Natural killer cell (primary cell): ENCODE results near the gene FLG. TPM values are rescaled to one million over a fixed set of nuclear protein-coding genes. Genes with fewer than 3 reads are reported as not detected.

Experiments
- ATAC-seq, 3 donors: fragments of 150-1000 bp in 2 of 3; fragments of 200-7000 bp in 1 of 3; cut with Tn5 transposase; 1 replicate in 1 of 3; 2 replicates in 2 of 3; pipeline ENCODE4 v1.10.0; 2021; ENCODE audit warnings: mild to moderate bottlenecking in 2 of 3, moderate library complexity in 2 of 3
- DNase-seq, 2 donors: peaks; one replicate each; pipeline versions ENCODE4 v3.0.0 to v3.0.0-alpha.2; 2013 to 2021; ENCODE audit warnings: mixed read lengths in 1 of 2
- H3K27ac ChIP-seq: one replicate; pipeline ENCODE4 v1.5.1; 2013; ENCODE audit warnings: mild to moderate bottlenecking, low read length
- H3K27me3 ChIP-seq: one replicate; pipeline ENCODE4 v1.6.1; 2013; ENCODE audit warnings: low read length; ENCODE audit not compliant: control insufficient read depth, insufficient read depth
- H3K36me3 ChIP-seq: one replicate; pipeline ENCODE4 v1.6.1; 2013; ENCODE audit warnings: low read length; ENCODE audit not compliant: control insufficient read depth, insufficient read depth
- H3K4me1 ChIP-seq: one replicate; pipeline ENCODE4 v1.6.1; 2013; ENCODE audit warnings: low read length; ENCODE audit not compliant: control insufficient read depth, insufficient read depth
- H3K4me3 ChIP-seq: one replicate; pipeline ENCODE4 v1.5.1; 2013; ENCODE audit warnings: low read length
- H3K9me3 ChIP-seq: one replicate; pipeline ENCODE4 v1.6.1; 2013; ENCODE audit warnings: low read length; ENCODE audit not compliant: control insufficient read depth, insufficient read depth
- H3K27ac Mint-ChIP-seq, 2 donors: one replicate each; pipeline ENCODE4 v1.8.0; 2022; ENCODE audit warnings: mild to moderate bottlenecking in 2 of 2, mixed read lengths in 2 of 2, moderate library complexity in 1 of 2
- H3K27me3 Mint-ChIP-seq, 2 donors: one replicate each; pipeline ENCODE4 v1.8.0; 2022; ENCODE audit warnings: low read depth in 2 of 2, mixed read lengths in 2 of 2
- H3K36me3 Mint-ChIP-seq: one replicate; pipeline ENCODE4 v1.8.0; 2022; ENCODE audit warnings: mixed read lengths
- H3K4me1 Mint-ChIP-seq, 2 donors: one replicate each; pipeline ENCODE4 v1.8.0; 2022; ENCODE audit warnings: mixed read lengths in 2 of 2
- H3K4me3 Mint-ChIP-seq: one replicate; pipeline ENCODE4 v1.8.0; 2022; ENCODE audit warnings: mild to moderate bottlenecking, moderate library complexity, mixed read lengths
- H3K9me3 Mint-ChIP-seq, 2 donors: one replicate each; pipeline ENCODE4 v1.8.0; 2022; ENCODE audit warnings: mixed read lengths in 2 of 2
- WGBS: methylation state at CpG from one replicate; pipeline ENCODE4 v1.1.7; 2013; ENCODE audit warnings: missing lambda C conversion rate; ENCODE audit not compliant: insufficient coverage; 5-methylcytosine and 5-hydroxymethylcytosine counted together
- intact Hi-C: fragments of 100-400 bp; cut with micrococcal nuclease; formaldehyde crosslinking; loops from one replicate; pipeline ENCODE4 v1.14.2; 2022
- total RNA-seq, 4 donors: library from RNA; stranded (reverse); fragments of 120-200 nt in 1 of 4; gene quantifications; one replicate each; pipeline versions ENCODE4 v1.2.3 to v1.2.4, GENCODE V29; 2013 to 2022
- TF ChIP-seq, protein P1 (sequence below): fragments of 200-600 bp; IDR thresholded peaks from one replicate; pipeline ENCODE4 v1.8.0; 2022; ENCODE audit warnings: antibody characterized with exemption

The FLG gene
- total RNA-seq, 3 donors from 2014 or later (not counting 1 experiment from before 2014, with no cell fraction given), result not detected

DNA sequence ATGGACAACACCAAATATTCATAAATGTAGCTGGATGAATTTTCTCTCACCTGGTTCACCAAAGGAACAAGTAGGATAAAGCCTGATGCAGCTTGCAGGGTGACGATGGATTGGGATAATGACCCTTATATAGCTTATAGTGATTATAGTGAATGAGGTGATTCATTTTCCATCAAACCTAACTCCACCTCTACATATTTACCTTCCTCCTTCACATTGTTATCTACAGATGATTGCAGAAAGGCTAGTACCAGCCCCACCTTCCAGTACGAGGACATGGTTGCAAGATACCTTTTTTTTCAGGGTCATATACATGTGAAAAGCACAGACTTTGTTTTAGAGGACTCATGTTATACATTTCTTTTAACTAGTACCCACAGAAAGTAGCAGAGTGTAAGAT is 34.9 kb upstream of the FLG start, which contains the start of gene FLG2:
Gene FLG2 (minus strand): TSS at position 101 of the 400 bp plus-strand sequence. CDS start 1,122 bp downstream, outside the sequence.
- Histone ChIP-seq H3K27me3 (no peaks in the 10 kb centered on the region), H3K9me3 (no peaks in the 10 kb centered on the region), H3K27ac (no peak within 1 kb of the TSS), H3K36me3 (no peaks in the 10 kb centered on the region), H3K4me3 (no peak within 1 kb of the TSS), H3K4me1 (no peaks in the 10 kb centered on the region)
- H3K36me3 Mint-ChIP-seq, result no peaks in the 10 kb centered on the region
- intact Hi-C loops, result no loop called here
- no peak within 1 kb of the TSS for H3K27ac Mint-ChIP-seq
- 100% methylated on average over 1 of the region's 2 CpGs for WGBS
- H3K4me3 Mint-ChIP-seq, result no peak within 1 kb of the TSS
- H3K9me3 Mint-ChIP-seq, result peaks cover 0 to 3% of the 10 kb centered on the region in 2 donors
- H3K27me3 Mint-ChIP-seq, result peaks cover 0 to 29% of the 10 kb centered on the region in 2 donors
- ATAC-seq (no peak), DNase-seq (no peak)
- TF ChIP-seq, protein P1, sequence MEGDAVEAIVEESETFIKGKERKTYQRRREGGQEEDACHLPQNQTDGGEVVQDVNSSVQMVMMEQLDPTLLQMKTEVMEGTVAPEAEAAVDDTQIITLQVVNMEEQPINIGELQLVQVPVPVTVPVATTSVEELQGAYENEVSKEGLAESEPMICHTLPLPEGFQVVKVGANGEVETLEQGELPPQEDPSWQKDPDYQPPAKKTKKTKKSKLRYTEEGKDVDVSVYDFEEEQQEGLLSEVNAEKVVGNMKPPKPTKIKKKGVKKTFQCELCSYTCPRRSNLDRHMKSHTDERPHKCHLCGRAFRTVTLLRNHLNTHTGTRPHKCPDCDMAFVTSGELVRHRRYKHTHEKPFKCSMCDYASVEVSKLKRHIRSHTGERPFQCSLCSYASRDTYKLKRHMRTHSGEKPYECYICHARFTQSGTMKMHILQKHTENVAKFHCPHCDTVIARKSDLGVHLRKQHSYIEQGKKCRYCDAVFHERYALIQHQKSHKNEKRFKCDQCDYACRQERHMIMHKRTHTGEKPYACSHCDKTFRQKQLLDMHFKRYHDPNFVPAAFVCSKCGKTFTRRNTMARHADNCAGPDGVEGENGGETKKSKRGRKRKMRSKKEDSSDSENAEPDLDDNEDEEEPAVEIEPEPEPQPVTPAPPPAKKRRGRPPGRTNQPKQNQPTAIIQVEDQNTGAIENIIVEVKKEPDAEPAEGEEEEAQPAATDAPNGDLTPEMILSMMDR, result no peak
- H3K4me1 Mint-ChIP-seq, result no peaks in the 10 kb centered on the region

DNA sequence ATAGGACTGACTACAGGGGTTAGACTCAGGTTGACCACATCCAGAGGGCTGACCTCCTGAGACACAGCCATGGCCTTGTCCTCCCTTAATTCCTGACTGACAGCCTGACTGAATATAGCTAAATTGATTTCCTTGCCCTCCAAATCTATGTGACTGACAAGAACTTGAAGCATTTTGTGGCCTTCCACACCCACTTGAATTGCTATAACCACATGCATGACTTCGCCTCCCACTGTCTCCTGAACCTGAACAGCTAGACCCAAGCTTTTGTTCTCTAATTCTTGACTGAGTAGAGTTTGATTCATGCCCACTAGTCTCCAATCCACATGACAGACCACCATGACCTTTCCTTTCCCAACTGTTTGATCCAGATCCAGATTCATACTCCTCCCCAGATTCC is 31.7 kb upstream of the FLG start:
- Histone ChIP-seq H3K27me3 (no peaks in the 10 kb centered on the region), H3K27ac (no peak overlapping the region), H3K4me1 (no peaks in the 10 kb centered on the region), H3K36me3 (no peaks in the 10 kb centered on the region), H3K4me3 (no peak overlapping the region), H3K9me3 (no peaks in the 10 kb centered on the region)
- Mint-ChIP-seq H3K4me3 (no peak overlapping the region), H3K27me3 (peaks cover 0 to 28% of the 10 kb centered on the region in 2 donors), H3K27ac (no peak overlapping the region), H3K9me3 (peaks cover 0 to 5% of the 10 kb centered on the region in 2 donors), H3K36me3 (no peaks in the 10 kb centered on the region), H3K4me1 (no peaks in the 10 kb centered on the region)
- ATAC-seq (no peak), DNase-seq (no peak)
- TF ChIP-seq, protein P1, result no peak
- WGBS, result 89% methylated on average over 1 of the region's 1 CpG
- intact Hi-C loops, result no loop called here

DNA sequence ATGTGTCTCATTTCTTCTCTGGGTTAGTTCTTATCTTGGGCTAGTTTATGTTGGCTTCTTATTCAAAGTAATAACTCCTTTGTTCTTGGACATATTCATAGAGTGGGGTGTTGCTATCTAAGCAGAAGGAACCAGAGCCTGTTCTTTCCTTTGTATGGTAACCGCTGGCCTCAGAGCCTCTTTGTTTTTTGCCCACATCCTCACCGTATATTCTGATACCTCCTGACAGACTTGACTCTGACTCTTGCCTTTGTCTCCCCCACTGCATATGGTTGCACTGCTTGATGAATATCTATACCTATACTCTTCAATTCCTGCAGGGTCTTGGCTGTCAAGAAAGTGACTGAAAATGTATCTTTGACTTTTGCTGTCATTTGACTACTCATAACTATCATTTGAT is 24.6 kb upstream of the FLG start:
- no peaks in the 10 kb centered on the region for H3K4me1 Mint-ChIP-seq
- Histone ChIP-seq H3K9me3 (no peaks in the 10 kb centered on the region), H3K36me3 (no peaks in the 10 kb centered on the region), H3K4me3 (no peak overlapping the region), H3K27ac (no peak overlapping the region), H3K4me1 (no peaks in the 10 kb centered on the region), H3K27me3 (peaks cover 10% of the 10 kb centered on the region)
- DNase-seq (no peak), ATAC-seq (no peak)
- no peaks in the 10 kb centered on the region for H3K36me3 Mint-ChIP-seq
- intact Hi-C loops, result no loop called here
- TF ChIP-seq, protein P1, result no peak
- peaks cover 0 to 2% of the 10 kb centered on the region in 2 donors for H3K9me3 Mint-ChIP-seq
- 80% methylated on average over 2 of the region's 2 CpGs for WGBS
- no peak overlapping the region for H3K4me3 Mint-ChIP-seq
- H3K27me3 Mint-ChIP-seq, result peaks cover 2 to 27% of the 10 kb centered on the region in 2 donors
- no peak overlapping the region for H3K27ac Mint-ChIP-seq

DNA sequence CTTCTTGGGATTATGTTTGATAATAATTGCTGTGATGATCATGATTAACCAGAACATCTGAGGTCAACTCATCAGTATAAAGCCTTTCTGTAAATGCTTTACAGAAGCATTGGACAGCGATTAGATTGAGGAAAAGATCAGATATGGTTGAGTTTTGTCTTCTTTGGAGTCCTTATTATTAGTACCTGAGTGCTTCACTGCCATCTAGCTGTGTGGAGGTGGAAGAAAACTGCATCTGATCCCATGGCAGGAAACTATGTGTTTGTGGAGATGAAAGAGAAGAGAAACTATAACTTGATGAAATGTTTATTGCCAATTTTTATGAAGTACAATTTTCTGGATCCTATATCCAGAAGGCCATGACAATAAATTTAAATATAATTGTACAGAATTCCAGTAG is 23.4 kb upstream of the FLG start:
- no peak for ATAC-seq
- no peaks in the 10 kb centered on the region for H3K4me1 Mint-ChIP-seq
- H3K36me3 Mint-ChIP-seq, result no peaks in the 10 kb centered on the region
- Histone ChIP-seq H3K36me3 (no peaks in the 10 kb centered on the region), H3K4me1 (no peaks in the 10 kb centered on the region), H3K27me3 (peaks cover 10% of the 10 kb centered on the region), H3K27ac (no peak overlapping the region), H3K9me3 (no peaks in the 10 kb centered on the region), H3K4me3 (no peak overlapping the region)
- H3K27ac Mint-ChIP-seq, result no peak overlapping the region
- no peak overlapping the region for H3K4me3 Mint-ChIP-seq
- peaks cover 2 to 39% of the 10 kb centered on the region in 2 donors for H3K27me3 Mint-ChIP-seq
- intact Hi-C loops, result no loop called here
- TF ChIP-seq, protein P1, result no peak
- peaks cover 0 to 2% of the 10 kb centered on the region in 2 donors for H3K9me3 Mint-ChIP-seq
- DNase-seq, result no peak
- 56% methylated on average over 1 of the region's 1 CpG for whole genome bisulfite sequencing
